IPS DF 4.7 (cell line): ENCODE data around the gene TMCO2.
"Not testable (repeated sequence)": the region's sequence is repeated elsewhere in the genome, so short reads cannot be mapped to it uniquely, and the experiment has no call there.

Experiments used
- DNase-seq: peaks from one replicate; pipeline ENCODE4 v3.0.0-alpha.2; 2013; ENCODE audit warnings: low spot score; ENCODE audit errors: extremely low read depth

The TMCO2 gene

DNA sequence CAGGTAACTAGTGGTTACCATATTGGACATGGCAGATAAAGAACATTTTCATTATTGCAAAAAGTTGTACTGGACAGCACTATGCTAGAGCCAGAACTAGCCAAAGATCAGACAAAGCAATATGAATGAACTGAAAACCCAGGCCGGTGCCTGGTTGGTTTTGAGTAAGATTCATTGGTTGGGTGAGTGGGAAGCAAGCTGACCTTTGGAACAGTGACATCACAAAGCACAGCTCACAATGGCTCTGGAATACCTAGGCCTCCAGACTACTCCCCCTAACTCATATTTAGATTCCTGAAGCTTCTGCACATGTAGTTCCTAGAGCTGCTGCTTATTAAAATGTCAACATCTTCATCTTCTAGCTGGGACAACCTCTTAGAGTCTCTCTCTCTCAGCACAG is at the start of gene TMCO2:
TMCO2 (plus strand) TSS at position 283 of the 400 bp plus-strand sequence; CDS start at position 340, 57 bp downstream.
- DNase-seq = no peak

DNA sequence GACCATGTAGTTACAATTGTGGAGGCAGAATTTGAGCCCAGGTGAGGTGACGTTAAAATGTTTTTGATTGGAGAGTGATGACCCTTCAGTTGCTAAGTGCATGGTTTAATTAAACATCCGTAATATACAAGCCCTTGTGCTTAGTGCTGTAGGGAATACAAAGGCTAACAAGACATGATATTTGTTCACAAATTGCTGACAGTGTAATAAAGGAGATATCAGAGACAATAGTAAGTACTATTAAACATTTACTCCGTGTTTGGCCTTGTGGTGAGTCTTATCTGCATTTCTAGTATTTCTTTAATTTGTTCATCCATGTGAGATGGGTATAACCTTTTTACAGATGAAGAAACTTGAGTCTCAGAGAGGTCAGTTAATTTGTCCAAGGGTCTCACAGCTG is 48.6 kb upstream of the TMCO2 start:
- DNase-seq = no peak

DNA sequence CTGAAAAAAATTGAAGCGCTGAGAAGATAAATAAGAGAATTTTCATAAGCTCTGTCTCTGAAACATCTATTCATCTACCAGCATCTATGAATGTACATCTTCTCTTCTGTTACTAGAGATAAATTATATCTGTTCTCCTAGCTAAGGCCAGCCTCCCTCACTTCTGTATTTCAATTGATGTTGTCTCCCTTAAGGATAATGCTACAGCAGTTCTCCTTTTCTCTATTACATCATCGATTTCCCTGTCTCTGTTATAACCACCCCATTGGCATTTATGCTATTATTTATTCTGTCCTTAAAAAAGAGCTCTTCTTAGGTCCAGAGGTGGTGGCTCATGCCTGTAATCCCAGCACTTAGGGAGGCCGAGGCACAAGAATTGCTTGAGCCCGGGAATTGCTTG is 42.9 kb upstream of the TMCO2 start:
- no peak for DNase-seq

DNA sequence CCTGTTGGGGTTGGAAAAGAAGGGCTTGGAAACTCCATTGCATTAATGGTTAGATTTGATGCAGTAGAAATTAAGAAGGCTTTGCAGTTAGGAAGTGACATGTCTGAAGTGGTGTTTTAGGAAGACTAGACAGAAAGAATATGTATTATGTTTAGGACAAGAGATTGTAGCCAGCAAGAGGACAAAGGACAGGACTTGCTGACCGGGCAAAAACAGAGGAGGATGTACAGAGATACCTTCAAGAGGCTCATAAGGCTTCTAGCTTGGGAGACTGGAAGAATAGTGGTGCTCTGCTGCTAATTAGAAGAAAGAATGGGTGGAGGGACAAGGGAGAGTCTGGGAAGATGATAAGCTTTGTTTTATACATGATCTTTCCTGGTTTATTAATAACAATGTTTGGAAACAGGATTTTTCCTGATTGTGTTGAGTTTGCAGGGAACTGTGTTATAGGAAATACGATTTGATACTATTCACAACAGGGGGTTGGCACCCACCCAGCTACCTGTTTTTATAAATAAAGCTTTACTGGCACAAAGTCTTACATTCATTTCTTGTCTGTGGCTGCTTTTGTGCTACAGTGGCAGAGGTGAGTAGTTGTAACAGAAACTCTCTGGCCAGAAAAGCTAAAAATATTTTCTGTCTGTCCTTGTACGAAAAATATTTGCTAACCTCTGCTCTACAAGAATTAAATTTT is 37.1 kb upstream of the TMCO2 start:
- DNase-seq = no peak

DNA sequence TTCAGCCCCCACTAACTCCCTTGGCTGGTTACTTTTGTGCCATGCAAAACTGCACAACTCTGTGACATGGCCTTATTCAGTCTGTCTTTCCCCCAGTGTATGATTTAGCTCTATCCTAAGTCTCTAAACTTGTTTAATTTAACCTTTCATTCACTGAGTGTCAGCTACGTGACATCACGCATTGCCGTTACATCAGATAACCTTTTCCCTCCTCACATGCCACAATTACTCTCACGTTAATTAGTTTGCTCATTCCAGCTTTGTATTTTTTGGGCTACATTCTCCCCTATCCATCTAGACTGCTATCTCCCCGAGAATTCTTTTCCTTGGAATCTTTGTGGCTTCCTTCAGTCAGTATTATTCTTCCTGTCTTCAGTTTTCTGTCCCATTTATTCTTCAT is 29.4 kb upstream of the TMCO2 start:
- DNase-seq = no peak

DNA sequence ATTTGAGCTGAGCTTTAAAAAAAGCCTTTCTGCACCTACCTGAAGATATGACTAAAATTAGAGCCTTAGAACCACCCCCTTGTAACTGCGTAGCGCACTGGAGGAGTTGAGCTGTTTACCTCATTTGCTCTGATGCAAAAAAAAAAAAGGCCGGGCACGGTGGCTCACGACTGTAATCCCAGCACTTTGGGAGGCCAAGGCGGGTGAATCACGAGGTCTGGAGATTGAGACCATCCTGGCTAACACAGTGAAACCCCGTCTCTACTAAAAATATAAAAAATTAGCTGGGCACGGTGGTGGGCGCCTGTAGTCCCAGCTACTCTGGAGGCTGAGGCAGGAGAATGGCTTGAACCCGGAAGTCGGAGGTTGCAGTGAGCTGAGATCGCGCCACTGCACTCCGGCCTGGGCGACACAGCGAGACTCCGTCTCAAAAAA is 26.2 kb upstream of the TMCO2 start:
- DNase-seq = not testable (repeated sequence)

DNA sequence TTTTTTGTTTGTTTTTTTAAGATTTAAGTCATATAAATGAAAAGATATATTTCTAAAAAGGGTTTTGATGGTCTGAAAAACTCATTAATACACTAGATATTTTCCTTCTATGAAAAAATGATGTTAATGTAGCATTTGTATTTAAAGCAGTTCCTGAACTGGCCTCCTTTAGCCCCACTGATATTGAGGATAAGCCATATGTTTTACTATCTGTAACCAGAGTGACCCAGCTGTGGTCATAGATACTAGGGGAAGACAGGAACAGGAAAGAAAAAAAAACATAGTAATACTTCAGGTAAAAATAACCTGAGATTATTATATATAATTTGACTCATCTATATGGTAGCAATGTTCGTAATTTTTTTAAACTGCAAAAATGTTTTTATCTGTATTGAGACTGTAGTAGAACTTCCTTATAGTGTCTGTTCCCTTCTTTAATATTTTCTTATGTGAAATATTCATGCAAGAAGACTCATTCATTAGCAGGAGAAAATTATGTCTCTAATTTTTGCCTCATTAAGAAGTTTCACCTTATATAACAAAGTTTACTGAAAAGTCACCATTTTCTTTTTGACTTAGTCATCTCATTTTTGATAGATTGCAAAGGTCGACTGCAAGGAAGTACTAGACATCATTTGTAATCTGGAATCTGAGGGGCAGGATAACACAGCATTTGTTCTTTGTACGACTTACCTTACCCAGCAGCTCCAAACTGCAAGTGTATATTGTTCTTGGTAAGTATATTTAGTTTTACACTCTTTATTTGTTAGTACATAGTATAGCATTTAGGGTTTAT is 25.6 kb upstream of the TMCO2 start:
- no peak for DNase-seq

DNA sequence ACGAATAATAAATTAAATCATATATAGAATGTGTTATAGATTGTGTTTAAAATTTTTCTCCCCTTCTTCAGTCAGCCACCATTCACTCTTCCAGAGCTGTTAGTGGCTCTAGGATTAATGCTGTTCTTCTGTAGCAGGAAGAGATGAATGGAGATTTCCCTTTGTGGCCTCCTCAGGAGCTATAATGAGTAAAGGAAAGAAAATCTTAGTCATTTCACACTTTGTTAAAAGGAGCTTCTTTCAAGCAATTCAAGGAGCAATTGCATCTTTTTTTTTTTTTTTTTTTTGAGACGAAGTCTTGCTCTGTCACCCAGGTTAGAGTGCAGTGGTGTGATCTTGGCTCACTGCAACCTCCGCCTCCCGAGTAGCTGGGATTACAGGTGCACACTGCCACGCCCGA is 23.7 kb upstream of the TMCO2 start:
- no peak for DNase-seq

DNA sequence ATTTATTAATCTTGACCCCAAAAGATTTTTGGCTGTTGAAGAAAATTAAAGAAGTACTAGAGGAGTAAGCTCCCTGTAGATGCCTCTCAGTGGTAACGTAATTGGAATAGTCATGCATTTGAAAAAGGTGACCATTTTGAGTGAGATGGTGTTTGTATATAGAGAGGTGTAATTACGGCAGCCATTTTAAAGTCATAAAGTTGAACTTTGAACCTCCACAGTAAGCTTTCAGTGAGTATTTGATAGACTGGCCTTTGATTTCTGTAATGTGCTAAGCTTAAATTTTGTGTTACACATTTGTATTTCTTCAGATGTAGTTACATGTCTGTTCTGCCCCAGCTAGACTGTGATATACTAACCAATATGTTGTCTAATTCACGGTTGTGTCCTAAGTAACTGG is 21.5 kb upstream of the TMCO2 start:
- no peak for DNase-seq

DNA sequence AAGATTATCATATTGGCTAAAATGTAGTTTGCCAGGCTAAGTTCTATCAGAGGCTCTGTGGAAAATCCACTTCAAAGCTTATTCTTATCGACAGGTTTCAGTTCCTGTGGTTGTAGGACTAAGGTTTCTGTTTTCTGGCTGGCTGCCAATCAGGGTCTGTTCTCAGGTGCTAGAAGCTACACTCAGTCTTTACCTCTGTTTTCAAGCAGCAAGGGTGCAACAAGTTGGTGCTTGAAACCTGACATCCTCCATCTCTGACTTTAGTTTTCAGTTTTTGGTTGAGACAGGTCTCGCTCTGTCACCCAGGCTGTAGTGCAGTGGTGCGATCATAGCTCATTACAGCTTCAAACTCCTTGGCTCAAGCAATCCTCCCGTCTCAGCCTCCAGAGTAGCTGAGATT is 15.3 kb upstream of the TMCO2 start:
- no peak for DNase-seq

DNA sequence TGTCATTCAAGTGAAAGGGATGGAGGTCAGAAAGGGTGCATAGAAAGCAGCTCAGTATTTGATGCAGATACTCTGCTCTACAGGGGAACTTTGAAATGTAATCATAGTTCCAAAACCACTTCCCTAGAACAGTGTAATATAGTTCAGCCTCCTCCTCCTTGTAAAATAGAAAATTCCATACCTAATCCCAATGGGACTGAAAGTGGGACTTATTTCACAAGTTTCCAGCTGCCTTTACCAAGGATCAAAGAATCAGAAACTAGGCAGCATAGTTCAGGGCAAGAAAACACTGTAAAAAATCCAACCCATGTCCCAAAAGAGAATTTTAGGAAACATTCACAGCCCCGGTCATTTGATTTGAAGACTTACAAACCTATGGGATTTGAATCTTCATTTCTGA is 8.1 kb upstream of the TMCO2 start:
- no peak for DNase-seq

DNA sequence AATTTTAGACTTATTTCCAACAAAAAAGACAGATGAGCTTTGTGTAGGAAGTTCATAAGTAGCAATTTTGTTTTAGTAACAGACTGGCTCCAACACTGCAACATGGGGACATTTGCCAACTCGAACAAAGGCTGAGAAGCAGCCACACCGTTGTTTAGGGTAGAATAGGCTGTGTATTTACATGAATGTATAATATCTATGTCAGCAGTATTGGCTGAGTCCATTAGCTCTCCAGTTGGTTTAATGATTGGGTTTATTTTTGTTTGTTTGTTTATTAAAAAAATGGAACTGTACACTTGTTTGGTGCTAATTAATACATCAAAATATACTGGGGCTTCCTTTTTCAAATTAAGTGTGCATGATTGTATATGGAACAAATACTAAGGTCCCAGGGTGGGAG is 7.3 kb upstream of the TMCO2 start:
- no peak for DNase-seq

DNA sequence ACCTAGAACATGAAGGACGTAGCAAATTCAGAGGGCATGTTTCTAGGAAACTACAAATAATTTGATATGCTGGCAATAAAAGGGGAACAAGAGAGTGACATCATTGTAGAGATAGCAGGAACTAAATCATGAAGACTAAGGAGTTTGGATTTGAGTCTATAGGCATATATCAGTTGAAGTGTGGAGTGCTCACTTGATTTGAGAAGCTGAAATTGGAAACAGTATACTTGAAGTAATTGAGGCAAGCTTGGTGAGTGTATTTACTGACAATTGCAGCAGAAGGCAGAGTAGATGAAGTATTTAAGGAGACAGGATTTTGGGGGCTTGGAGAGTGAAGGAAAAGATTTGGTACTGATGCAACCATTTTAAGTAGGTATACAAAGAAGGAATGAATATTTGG is 6.4 kb upstream of the TMCO2 start:
- no peak for DNase-seq

DNA sequence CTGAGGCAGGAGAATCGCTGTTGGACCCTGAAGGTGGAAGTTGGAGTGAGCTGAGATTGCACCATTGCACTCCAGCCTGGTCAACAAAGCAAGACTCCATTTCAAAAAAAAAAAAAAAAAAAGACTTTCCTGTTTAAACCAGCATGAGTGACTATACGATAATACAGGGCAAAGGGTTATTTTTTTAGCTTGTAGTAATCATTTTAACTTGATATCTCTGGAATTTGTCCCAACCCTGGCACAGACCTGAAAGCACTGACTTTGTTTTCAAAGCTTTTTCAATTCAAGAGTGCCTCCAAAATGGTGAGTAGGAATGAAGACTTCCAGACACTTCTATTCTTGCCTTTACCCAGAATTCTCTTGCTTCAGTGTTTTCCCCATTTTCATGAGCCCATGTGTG is 4.4 kb upstream of the TMCO2 start:
- no peak for DNase-seq

DNA sequence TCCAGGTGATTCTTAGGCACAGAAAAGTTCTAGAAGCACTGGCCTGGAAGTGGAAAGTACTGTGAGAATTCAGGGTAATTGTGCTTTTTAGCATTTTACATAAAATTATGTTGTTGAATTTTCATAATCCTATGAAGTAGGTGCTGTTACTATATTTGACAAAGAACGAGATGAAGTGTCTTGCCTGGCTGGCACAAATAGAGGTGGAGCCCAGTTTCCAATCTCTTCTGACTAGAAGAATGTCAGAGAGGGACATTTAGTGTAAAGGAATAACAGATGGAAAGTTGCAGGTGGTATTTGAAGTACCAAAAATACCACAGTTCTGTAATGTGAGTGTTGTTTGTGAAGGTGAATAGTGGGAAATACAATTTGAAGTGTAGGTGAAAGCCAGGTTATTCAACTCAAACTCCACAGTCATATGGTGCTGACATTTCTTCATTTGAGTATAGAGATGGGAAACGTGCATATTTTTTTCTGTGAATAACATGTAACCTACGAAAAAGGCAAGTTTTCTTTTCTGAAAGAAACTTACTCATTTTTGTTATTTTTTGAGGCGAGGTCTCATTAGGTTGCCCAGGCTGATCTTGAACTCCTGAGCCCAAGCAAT is 3.5 kb upstream of the TMCO2 start:
- no peak for DNase-seq

DNA sequence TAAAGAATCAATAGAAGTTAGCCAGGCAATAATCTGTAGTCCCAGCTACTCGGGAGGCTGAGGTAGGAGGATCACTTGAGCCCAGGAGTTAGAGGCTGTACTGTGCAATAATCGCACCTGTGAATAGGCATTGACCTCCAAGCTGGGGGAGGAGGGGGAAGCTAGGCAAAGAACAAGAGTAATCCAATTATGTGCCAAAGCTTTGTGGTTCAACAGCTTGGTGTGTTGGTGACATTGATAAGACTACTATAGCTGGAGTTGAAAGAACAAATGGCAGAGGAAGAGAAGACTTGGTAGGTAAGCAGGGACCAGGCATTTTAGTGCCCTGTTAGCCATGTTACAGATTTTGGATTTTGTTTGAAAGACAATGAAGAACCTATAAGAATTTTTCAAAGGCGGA is 2.1 kb upstream of the TMCO2 start:
- DNase-seq = no peak

DNA sequence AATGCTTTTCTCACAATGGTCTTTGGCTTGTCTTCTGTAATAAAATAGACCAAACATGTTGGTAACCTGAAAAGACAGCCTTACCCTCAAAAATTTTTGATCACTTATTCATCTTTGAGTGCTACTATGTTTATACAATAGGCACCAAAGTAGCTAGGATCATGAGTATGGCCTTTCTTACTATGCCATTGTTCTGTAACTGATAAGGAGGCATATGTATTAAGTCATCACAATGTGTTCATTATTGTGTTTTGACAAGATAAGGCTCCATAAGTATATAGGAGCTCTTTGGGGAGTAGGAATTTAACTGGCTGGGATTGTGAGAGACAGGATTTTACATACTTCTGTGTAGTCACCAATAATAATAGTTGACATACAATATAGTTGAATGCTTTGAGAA is 675 bp downstream of the TMCO2 start:
- DNase-seq = no peak

DNA sequence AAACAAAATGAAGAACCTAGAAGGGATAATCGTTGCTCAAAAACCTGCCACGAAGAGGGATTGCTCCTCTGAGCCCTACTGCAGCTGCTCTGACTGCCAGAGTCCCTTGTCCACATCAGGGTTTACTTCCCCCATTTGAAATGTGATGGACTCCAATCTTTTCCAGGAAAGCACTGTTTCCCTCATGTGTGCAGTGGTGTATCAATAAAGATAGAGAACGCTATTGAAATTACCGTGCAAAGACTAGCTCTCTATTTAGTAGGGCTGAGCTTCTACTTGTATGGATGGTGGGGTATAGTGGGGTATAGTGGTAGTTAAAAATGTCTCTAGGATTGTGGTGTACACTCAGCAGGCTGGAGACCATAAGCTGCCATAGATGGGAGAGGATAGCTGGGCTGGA is 3.7 kb downstream of the TMCO2 start:
- no peak for DNase-seq

DNA sequence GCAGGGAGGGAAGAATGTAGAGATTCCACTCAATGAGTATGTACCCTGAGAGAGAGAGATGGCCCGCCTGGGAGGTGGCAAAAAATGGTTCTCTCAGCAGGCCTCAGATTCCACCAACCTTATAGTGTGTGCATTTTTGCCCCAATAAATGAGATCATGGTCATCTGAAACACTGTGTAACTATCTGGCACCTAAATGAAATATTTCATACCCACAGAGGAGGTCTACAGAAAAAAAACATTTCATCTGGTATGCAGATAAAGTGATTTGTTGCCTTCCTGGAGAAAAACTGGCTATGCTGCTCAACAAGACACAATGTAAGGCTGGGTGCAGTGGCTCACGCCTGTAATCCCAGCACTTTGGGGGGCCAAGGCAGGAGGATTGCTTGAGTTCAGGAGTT is 4.9 kb downstream of the TMCO2 start:
- DNase-seq = no peak

DNA sequence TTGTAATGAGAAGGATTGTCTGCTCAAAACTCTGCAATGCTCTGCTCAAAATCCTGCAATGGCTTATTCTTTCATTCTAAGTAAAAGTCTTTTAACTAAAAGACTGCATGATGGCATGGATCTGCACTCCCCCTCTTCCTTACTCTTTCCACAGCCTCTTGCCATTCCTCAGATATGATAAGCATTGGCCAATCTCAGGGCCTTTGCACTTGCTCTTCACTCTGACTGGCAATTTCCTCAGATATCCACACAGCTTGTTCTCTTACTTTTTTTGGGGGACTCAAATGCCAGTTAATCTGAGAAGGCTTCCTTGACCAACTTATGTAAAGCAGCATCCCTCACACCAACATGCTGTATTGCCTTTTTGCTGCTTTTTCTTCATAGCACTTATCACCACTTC is 7.5 kb downstream of the TMCO2 start:
- DNase-seq = no peak

DNA sequence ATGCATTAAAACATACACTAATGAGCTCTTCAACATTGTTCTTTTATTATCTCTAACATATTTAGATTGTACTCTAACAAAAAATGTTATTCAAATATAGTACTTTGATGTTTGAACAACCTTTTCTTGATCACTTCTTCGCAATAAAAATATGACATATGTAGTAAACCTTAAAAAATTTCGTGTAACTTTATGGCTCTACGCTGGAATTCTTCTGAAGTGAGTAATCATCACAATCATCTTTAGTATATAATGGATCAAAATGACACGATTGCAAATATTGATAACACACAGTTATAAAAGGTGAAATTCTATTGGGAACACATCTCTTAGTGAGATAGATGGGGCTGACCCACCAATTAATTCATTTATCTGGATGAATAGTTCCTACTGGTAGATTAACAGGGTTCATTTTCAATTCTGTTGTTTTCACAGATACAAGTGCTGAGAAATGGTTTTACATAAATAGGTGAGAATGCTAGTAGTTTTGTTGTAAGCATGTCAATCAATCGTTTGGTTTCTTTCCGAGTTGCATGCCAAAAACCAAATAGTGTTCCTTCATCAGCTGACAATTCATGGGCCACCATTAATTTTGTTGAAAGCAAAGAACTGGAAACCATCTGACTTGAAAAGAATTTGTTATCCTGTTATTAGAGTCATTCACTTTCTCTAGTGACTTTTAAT is 8.8 kb downstream of the TMCO2 start:
- no peak for DNase-seq

DNA sequence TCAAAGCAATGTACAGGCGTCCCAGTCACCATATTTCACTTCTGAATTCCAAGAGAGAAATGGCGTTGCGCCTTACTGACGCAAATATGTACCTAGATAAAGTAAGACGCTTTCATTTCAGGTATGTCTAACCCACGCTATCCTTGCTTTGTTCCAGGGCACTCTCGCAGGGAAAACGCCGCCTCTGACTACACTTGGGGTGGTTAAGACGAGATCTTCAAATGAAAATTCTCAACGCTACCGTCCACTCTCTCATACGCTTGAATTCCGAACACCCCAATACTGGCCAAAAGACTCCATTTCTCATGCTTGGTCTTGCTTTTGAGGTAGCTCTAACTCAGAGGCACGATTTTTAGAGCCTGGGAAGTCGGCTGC is 9.6 kb downstream of the TMCO2 start:
- no peak for DNase-seq
